H1 (cell line): ENCODE results near the gene EXOSC5. TPM values are rescaled to one million over a fixed set of nuclear protein-coding genes. Genes with fewer than 3 reads are reported as not detected.

ENCODE experiments used
- ATF3 ChIP-seq: IDR thresholded peaks from 2 replicates; pipeline ENCODE4 v1.6.1; 2011; ENCODE audit warnings: low read depth, mild to moderate bottlenecking, low read length; ENCODE audit not compliant: insufficient read depth
- BCL11A ChIP-seq, 2 experiments: IDR thresholded peaks; one replicate each; pipeline ENCODE4 v1.6.1; 2011; ENCODE audit warnings: low read depth in 2 of 2, low read length in 2 of 2, mild to moderate bottlenecking in 2 of 2
- CHD1 ChIP-seq: IDR thresholded peaks from 2 replicates; pipeline ENCODE4 v1.6.1; 2012; ENCODE audit warnings: low read depth, low read length, improper control_type of control experiment
- CREB1 ChIP-seq: IDR thresholded peaks from 2 replicates; pipeline ENCODE4 v1.6.1; 2012; ENCODE audit warnings: inconsistent platforms
- EP300 ChIP-seq, 2 experiments: IDR thresholded peaks; 1 replicate in 1 of 2; 2 replicates in 1 of 2; pipeline ENCODE4 v1.6.1; 2011 to 2012; ENCODE audit warnings: low read depth in 2 of 2, low read length in 2 of 2, mild to moderate bottlenecking in 2 of 2, borderline replicate concordance in 1 of 2, inconsistent platforms in 1 of 2, moderate library complexity in 1 of 2
- GABPA ChIP-seq: IDR thresholded peaks from 2 replicates; pipeline ENCODE4 v1.6.1; 2011; ENCODE audit warnings: mild to moderate bottlenecking, low read length, moderate library complexity, borderline replicate concordance; ENCODE audit not compliant: insufficient read depth
- HDAC2 ChIP-seq, 2 experiments: fragments of 300-600 bp in 1 of 2; sonication (generic) in 1 of 2; IDR thresholded peaks; 2 replicates each; pipeline ENCODE4 v1.6.1; 2011 to 2012; ENCODE audit warnings: low read depth in 2 of 2, low read length in 2 of 2, mild to moderate bottlenecking in 2 of 2, moderate library complexity in 2 of 2, borderline replicate concordance in 1 of 2, inconsistent platforms in 1 of 2
- HDAC6 ChIP-seq: IDR thresholded peaks from one replicate; pipeline ENCODE4 v1.7.1; 2012; ENCODE audit warnings: low read depth, mild to moderate bottlenecking, inconsistent platforms, low read length, moderate library complexity
- KDM1A ChIP-seq: fragments of 200-600, 300-600 bp; sonication (generic); IDR thresholded peaks from 2 replicates; pipeline ENCODE4 v1.7.1; 2016; ENCODE audit warnings: mild to moderate bottlenecking, low read length, borderline replicate concordance
- KDM4A ChIP-seq: IDR thresholded peaks from one replicate; pipeline ENCODE4 v1.7.1; 2012; ENCODE audit warnings: low read depth, mild to moderate bottlenecking, moderate library complexity, low read length, inconsistent platforms; ENCODE audit not compliant: severe bottlenecking
- PHF8 ChIP-seq: fragments of 200-600 bp; sonication (generic); conservative IDR thresholded peaks from 2 replicates; pipeline ENCODE4 v1.7.1; 2012; ENCODE audit warnings: low read depth, mild to moderate bottlenecking, inconsistent platforms, low read length, moderate library complexity
- POLR2AphosphoS5 ChIP-seq: IDR thresholded peaks from 2 replicates; pipeline ENCODE4 v1.6.1; 2011; ENCODE audit warnings: low read depth, low read length
- SIN3A ChIP-seq, 2 experiments: IDR thresholded peaks in 1 of 2; conservative IDR thresholded peaks in 1 of 2; 2 replicates each; pipeline ENCODE4 v1.6.1; 2011 to 2012; ENCODE audit warnings: low read length in 2 of 2, improper control_type of control experiment in 1 of 2, low read depth in 1 of 2, mild to moderate bottlenecking in 1 of 2
- SIRT6 ChIP-seq: IDR thresholded peaks from one replicate; pipeline ENCODE4 v1.7.1; 2012; ENCODE audit warnings: low read length, inconsistent platforms
- TCF12 ChIP-seq: IDR thresholded peaks from 2 replicates; pipeline ENCODE4 v1.6.1; 2011; ENCODE audit warnings: low read depth, mild to moderate bottlenecking, low read length
- TEAD4 ChIP-seq: IDR thresholded peaks from 2 replicates; pipeline ENCODE4 v1.6.1; 2012; ENCODE audit warnings: low read depth, low read length, inconsistent platforms, mixed read lengths
- polyA plus RNA-seq, 7 experiments: library from polyadenylated mRNA; depleted of rRNA in 3 of 7; stranded (reverse) in 5 of 7; unstranded in 2 of 7; fragments of >200 nt in 5 of 7; fragments of 200-250 nt in 2 of 7; gene quantifications; 1 replicate in 5 of 7; 2 replicates in 1 of 7; 4 replicates in 1 of 7; pipeline versions ENCODE4 v1.2.1 to v1.2.3, GENCODE V29; 2011 to 2013; ENCODE audit warnings: missing spikeins in 2 of 7, mixed read lengths in 2 of 7
- total RNA-seq: library from RNA; stranded (reverse); fragmentation: NEBNext Ultra II Directional; extraction: Animal tissue kit (Norgen Biotek cat#: 25700); gene quantifications from 2 replicates; pipeline ENCODE4 v1.2.1, GENCODE V29; 2021

EXOSC5 gene
- total and polyA plus RNA-seq, 2 of the 8 experiments (the other 6 are each of a cell fraction or from before 2014, with no cell fraction given): 56.2 to 92.8 TPM

- TF ChIP-seq SIRT6 (no peak), PHF8 (peak; percentile 100), TEAD4 (no peak), POLR2AphosphoS5 (peak; percentile 96), HDAC2 (IDR thresholded peaks at IDR 0.05; ENCODE audit: borderline replicate concordance in 1 of 2, low read depth in 2 of 2, low read length in 2 of 2) (peak in 1 of 2 experiments; percentile 93; a peak in 1 of 4 replicates), HDAC6 (no peak), SIN3A (conservative IDR thresholded peaks at IDR 0.05 in 1 of 2, IDR thresholded peaks at IDR 0.05 in 1 of 2; ENCODE audit: low read depth in 1 of 2, low read length in 2 of 2) (peak; percentile 26 to 78; a peak in 1 of 4 replicates), CHD1 (no peak), CREB1 (peak; percentile 32; the same call in 1 of the 2 replicates), BCL11A (IDR thresholded peaks at IDR 0.05; ENCODE audit: low read depth in 2 of 2, low read length in 2 of 2) (no peak), KDM1A (peak; percentile 64; the same call in 1 of the 2 replicates), ATF3 (no peak), KDM4A (peak; percentile 71), GABPA (no peak), EP300 (IDR thresholded peaks at IDR 0.05; ENCODE audit: borderline replicate concordance in 1 of 2, low read depth in 2 of 2, low read length in 2 of 2) (no peak), TCF12 (peak; percentile 57; the same call in 1 of the 2 replicates)
Measured at GRCh38 chr19:41439441-41440222, 42.5 kb upstream of the EXOSC5 start, which contains the start of gene DMAC2 (continued).
